AG04449 (cell line): ENCODE results near the gene KIT.

Experiments
- CTCF ChIA-PET: fragments of 350-600 bp; formaldehyde crosslinking; extraction: SDS; loops from one replicate; lab custom pipeline; 2021; ENCODE audit warnings: antibody characterized with exemption; lab: Yijun Ruan, JAX
- POLR2A ChIA-PET: fragments of 400-600, 350-600 bp; formaldehyde crosslinking; extraction: SDS; loops from one replicate; lab custom pipeline; 2020; ENCODE audit warnings: antibody characterized with exemption, inconsistent platforms; lab: Yijun Ruan, JAX
- DNase-seq: peaks from one replicate; pipeline ENCODE4 v3.0.0-alpha.2; 2010; ENCODE audit warnings: low read depth, low spot score
- H3K4me3 ChIP-seq: 2 replicates; pipeline ENCODE4 v1.5.1; 2011; ENCODE audit warnings: low read depth, mild to moderate bottlenecking, control low read depth, low read length
- TF ChIP-seq, protein P1 (sequence below): IDR thresholded peaks from one replicate; pipeline ENCODE4 v1.5.1; 2011; ENCODE audit warnings: mild to moderate bottlenecking, moderate library complexity, low read length, control low read depth, inconsistent platforms; ENCODE audit not compliant: insufficient read depth; ENCODE audit errors: missing control alignments

Gene KIT

DNA sequence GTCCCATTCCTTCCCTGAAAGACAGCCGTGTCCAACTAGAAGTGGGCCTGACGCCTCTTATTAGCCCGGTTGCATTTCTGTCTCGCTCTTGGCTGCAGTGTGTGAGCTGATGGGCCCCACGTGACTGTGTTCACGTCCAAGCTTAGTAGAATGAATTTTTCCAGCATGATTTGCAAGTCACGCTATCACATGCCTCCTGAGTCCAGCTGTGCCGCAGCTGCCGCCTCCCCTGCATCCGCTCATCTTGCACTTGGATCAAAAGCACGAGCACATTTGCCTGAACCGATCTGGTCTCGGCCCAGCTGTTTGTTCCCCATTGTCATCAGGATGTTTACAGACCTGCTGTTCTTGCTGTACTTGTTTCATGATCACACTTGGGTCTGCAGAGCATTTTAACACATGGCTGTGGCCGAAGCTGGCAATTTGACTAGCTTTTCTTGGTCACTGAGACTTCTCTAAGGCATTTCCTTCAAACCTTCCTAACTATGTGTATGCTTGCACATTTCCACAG lies 126.5 kb downstream of the KIT start:
- CTCF ChIA-PET: interaction anchor here (1.1 kb wide), 1 partner anchor 176 kb away, joined by 3 read pairs; no protein-coding TSS in a partner anchor
- DNase-seq: peak; percentile 84
- TF ChIP-seq, protein P1, sequence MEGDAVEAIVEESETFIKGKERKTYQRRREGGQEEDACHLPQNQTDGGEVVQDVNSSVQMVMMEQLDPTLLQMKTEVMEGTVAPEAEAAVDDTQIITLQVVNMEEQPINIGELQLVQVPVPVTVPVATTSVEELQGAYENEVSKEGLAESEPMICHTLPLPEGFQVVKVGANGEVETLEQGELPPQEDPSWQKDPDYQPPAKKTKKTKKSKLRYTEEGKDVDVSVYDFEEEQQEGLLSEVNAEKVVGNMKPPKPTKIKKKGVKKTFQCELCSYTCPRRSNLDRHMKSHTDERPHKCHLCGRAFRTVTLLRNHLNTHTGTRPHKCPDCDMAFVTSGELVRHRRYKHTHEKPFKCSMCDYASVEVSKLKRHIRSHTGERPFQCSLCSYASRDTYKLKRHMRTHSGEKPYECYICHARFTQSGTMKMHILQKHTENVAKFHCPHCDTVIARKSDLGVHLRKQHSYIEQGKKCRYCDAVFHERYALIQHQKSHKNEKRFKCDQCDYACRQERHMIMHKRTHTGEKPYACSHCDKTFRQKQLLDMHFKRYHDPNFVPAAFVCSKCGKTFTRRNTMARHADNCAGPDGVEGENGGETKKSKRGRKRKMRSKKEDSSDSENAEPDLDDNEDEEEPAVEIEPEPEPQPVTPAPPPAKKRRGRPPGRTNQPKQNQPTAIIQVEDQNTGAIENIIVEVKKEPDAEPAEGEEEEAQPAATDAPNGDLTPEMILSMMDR: no peak
- H3K4me3 ChIP-seq: peak overlapping the region; percentile 16; the same call in 1 of the 2 replicates
- POLR2A ChIA-PET: interaction anchor here (0.5 to 0.7 kb wide), 2 partner anchors 30 to 123 kb away, joined by 3 to 6 read pairs; no protein-coding TSS in a partner anchor
